Measurements from ENCODE around the gene MAPK4.

- TF ChIP-seq CTCF (IDR thresholded peaks at IDR 0.05): no peak
- TF ChIP-seq EP300 (IDR thresholded peaks at IDR 0.05): no peak
Observed at GRCh38 chr18:50559752-50560680, at the start of gene MAPK4.

Data from upper lobe of left lung (tissue), 4 donors.